GM12878 (cell line): Measurements from ENCODE around the gene SLC38A5. TPM values are rescaled to one million over a fixed set of nuclear protein-coding genes. Genes with fewer than 3 reads are reported as not detected.

Experiments
- ATAC-seq: fragments of 200-7000 bp; cut with Tn5 transposase; 3 replicates; pipeline ENCODE4 v1.9.1; 2020; ENCODE audit warnings: mild to moderate bottlenecking, moderate library complexity
- BruUV-seq: library from RNA; stranded (reverse); fragments of 400-500 nt; replicated peaks from 2 replicates; lab custom pipeline; 2021; lab: Mats Ljungman, UMichigan
- CTCF ChIA-PET: fragments of 300-600 bp; sonication (Branson Sonifier 250); formaldehyde crosslinking; extraction: SDS; loops from one replicate; lab custom pipeline; 2021; ENCODE audit warnings: inconsistent platforms; lab: Yijun Ruan, JAX
- POLR2A ChIA-PET: fragments of 350-600 bp; formaldehyde crosslinking; extraction: SDS; loops from one replicate; lab custom pipeline; 2021; ENCODE audit warnings: inconsistent platforms; lab: Charles Lee
- RAD21 ChIA-PET: fragments of 300-600 bp; sonication (Branson Sonifier 250); formaldehyde crosslinking; loops from one replicate; lab custom pipeline; 2023; ENCODE audit warnings: antibody characterized with exemption; ENCODE audit not compliant: unreplicated experiment; lab: Charles Lee
- SMC1A ChIA-PET: fragments of 300-600 bp; sonication (Branson Sonifier 250); formaldehyde crosslinking; loops from one replicate; lab custom pipeline; 2023; ENCODE audit not compliant: unreplicated experiment, uncharacterized antibody; lab: Charles Lee
- DNase-seq: peaks from one replicate; pipeline ENCODE4 v3.0.0-alpha.2; 2011; ENCODE audit warnings: low read depth, low spot score
- FAIRE-seq: peaks from 3 replicates; lab custom pipeline; 2011; peaks lifted over from hg19 to GRCh38; lab: Jason Lieb, UNC
- H2AFZ ChIP-seq: 2 replicates; pipeline ENCODE4 v1.6.0; 2011; ENCODE audit warnings: low read depth, low read length, control low read depth; ENCODE audit not compliant: control insufficient read depth
- H3K27ac ChIP-seq: 2 replicates; pipeline ENCODE4 v1.5.1; 2011; ENCODE audit warnings: control low read depth; ENCODE audit not compliant: control insufficient read depth, insufficient read depth
- H3K27me3 ChIP-seq, 2 experiments: replicated peaks in 1 of 2; 2 replicates each; pipeline versions ENCODE4 v1.6.0 to v1.6.1; 2011; ENCODE audit warnings: low read length in 1 of 2; ENCODE audit not compliant: control insufficient read depth in 2 of 2, insufficient read depth in 2 of 2
- H3K36me3 ChIP-seq, 2 experiments: 2 replicates each; pipeline ENCODE4 v1.5.1; 2011; ENCODE audit warnings: low read length in 1 of 2; ENCODE audit not compliant: control insufficient read depth in 2 of 2, insufficient read depth in 2 of 2
- H3K4me1 ChIP-seq: 2 replicates; pipeline ENCODE4 v1.6.1; 2011; ENCODE audit warnings: mild to moderate bottlenecking, low read length, moderate library complexity, mixed read lengths; ENCODE audit not compliant: control insufficient read depth, insufficient read depth
- H3K4me2 ChIP-seq: 2 replicates; pipeline ENCODE4 v1.6.0; 2011; ENCODE audit warnings: control low read depth; ENCODE audit not compliant: control insufficient read depth, insufficient read depth
- H3K4me3 ChIP-seq: fragments of 200-600 bp; sonication (generic); 2 replicates; pipeline ENCODE4 v1.5.1; 2016
- H3K79me2 ChIP-seq: 2 replicates; pipeline ENCODE4 v1.6.0; 2011; ENCODE audit warnings: low read length; ENCODE audit not compliant: control insufficient read depth, insufficient read depth
- H3K9ac ChIP-seq: 2 replicates; pipeline ENCODE4 v1.8.0; 2011; ENCODE audit warnings: low read length, control low read depth, mixed read lengths; ENCODE audit not compliant: control insufficient read depth, insufficient read depth
- H3K9me3 ChIP-seq: replicated peaks from 3 replicates; pipeline ENCODE4 v1.5.1; 2011; ENCODE audit warnings: mild to moderate bottlenecking, low read length; ENCODE audit not compliant: control insufficient read depth, insufficient read depth
- H4K20me1 ChIP-seq: 2 replicates; pipeline ENCODE4 v1.6.0; 2011; ENCODE audit not compliant: control insufficient read depth, insufficient read depth
- CREM ChIP-seq: IDR thresholded peaks from 2 replicates; pipeline ENCODE4 v1.6.1; 2014; ENCODE audit warnings: antibody characterized with exemption, low read depth
- EGR1 ChIP-seq, 2 experiments: IDR thresholded peaks; 1 replicate in 1 of 2; 2 replicates in 1 of 2; pipeline ENCODE4 v1.6.1; 2011 to 2012; ENCODE audit warnings: low read depth in 2 of 2, low read length in 2 of 2, borderline replicate concordance in 1 of 2, mild to moderate bottlenecking in 1 of 2, moderate library complexity in 1 of 2
- HDGF ChIP-seq: fragments of 450-650 bp; IDR thresholded peaks from 2 replicates; pipeline ENCODE4 v1.6.1; 2016; ENCODE audit warnings: antibody characterized with exemption
- LARP7 ChIP-seq: fragments of 450-650 bp; IDR thresholded peaks from 2 replicates; pipeline ENCODE4 v1.6.1; 2017; ENCODE audit warnings: mild to moderate bottlenecking
- MTA2 ChIP-seq: fragments of 450-650 bp; IDR thresholded peaks from 2 replicates; pipeline ENCODE4 v1.6.1; 2016; ENCODE audit warnings: low read depth, mild to moderate bottlenecking, moderate library complexity
- RB1 ChIP-seq: fragments of 450-650 bp; formaldehyde crosslinking; IDR thresholded peaks from 2 replicates; pipeline ENCODE4 v1.6.1; 2017; ENCODE audit warnings: mild to moderate bottlenecking, borderline replicate concordance
- RCOR1 ChIP-seq: conservative IDR thresholded peaks from 2 replicates; pipeline ENCODE4 v1.6.1; 2012; ENCODE audit warnings: low read depth, low read length, improper control_type of control experiment
- SIX5 ChIP-seq: IDR thresholded peaks from 2 replicates; pipeline ENCODE4 v1.6.1; 2011; ENCODE audit warnings: mild to moderate bottlenecking, low read depth, low read length, moderate library complexity; ENCODE audit not compliant: severe bottlenecking
- SUPT20H ChIP-seq: IDR thresholded peaks from 2 replicates; pipeline ENCODE4 v1.6.1; 2011; ENCODE audit warnings: low read depth, mild to moderate bottlenecking, low read length, moderate library complexity, borderline replicate concordance; ENCODE audit not compliant: control insufficient read depth
- SUZ12 ChIP-seq: fragments of 200-600 bp; sonication (generic); IDR thresholded peaks from one replicate; pipeline ENCODE4 v1.6.1; 2018; ENCODE audit warnings: antibody characterized with exemption, mild to moderate bottlenecking; ENCODE audit not compliant: unreplicated experiment
- TARDBP ChIP-seq: IDR thresholded peaks from 2 replicates; pipeline ENCODE4 v1.6.1; 2016; ENCODE audit warnings: borderline replicate concordance
- ZBTB33 ChIP-seq: fragments of 450-650 bp; IDR thresholded peaks from 2 replicates; pipeline ENCODE4 v1.6.1; 2017; ENCODE audit warnings: mild to moderate bottlenecking
- ZNF217 ChIP-seq: fragments of 450-650 bp; IDR thresholded peaks from 2 replicates; pipeline ENCODE4 v1.6.1; 2017; ENCODE audit warnings: antibody characterized with exemption, mild to moderate bottlenecking
- ZNF384 ChIP-seq: IDR thresholded peaks from 2 replicates; pipeline ENCODE4 v1.6.1; 2012; ENCODE audit warnings: low read depth, mild to moderate bottlenecking, low read length, improper control_type of control experiment, borderline replicate concordance
- ZNF592 ChIP-seq: fragments of 450-650 bp; IDR thresholded peaks from 2 replicates; pipeline ENCODE4 v1.6.1; 2017; ENCODE audit warnings: mild to moderate bottlenecking, moderate library complexity
- ZNF622 ChIP-seq: fragments of 450-650 bp; IDR thresholded peaks from 2 replicates; pipeline ENCODE4 v1.6.1; 2017; ENCODE audit warnings: mild to moderate bottlenecking, inconsistent platforms
- WGBS: methylation state at CpG from one replicate; pipeline ENCODE4 v1.1.6; 2016; ENCODE audit warnings: low lambda C conversion rate; ENCODE audit not compliant: insufficient replicate concordance, insufficient coverage; ENCODE audit errors: missing lambda C conversion rate; 5-methylcytosine and 5-hydroxymethylcytosine counted together
- in situ Hi-C: fragments of 300-500 bp; cut with MboI; formaldehyde crosslinking; loops from 9 replicates; pipeline ENCODE4 v1.14.3; 2018; ENCODE audit warnings: mixed read lengths
- intact Hi-C: fragments of 100-400 bp; cut with micrococcal nuclease; formaldehyde crosslinking; loops from one replicate; pipeline ENCODE4 v1.14.2; 2022; ENCODE audit not compliant: unreplicated experiment
- polyA plus RNA-seq, 11 experiments: library from polyadenylated mRNA; depleted of rRNA in 4 of 11; unstranded in 6 of 11; stranded (reverse) in 5 of 11; fragments of >200 nt; fragmentation: Nextera tagmentation in 4 of 11; fragmentation: Illumina TruSeq in 1 of 11; extraction: Ambion mirVana in 4 of 11; extraction: Trizol in 1 of 11; gene quantifications; 1 replicate in 1 of 11; 2 replicates in 10 of 11; pipeline versions ENCODE4 v1.2.1 to v1.2.3, GENCODE V29; 2011 to 2016; ENCODE audit warnings: inconsistent platforms in 2 of 11, missing spikeins in 2 of 11, low read depth in 1 of 11
- total RNA-seq, 4 experiments: library from RNA; depleted of rRNA in 3 of 4; stranded (reverse); fragments of >200 nt in 3 of 4; fragmentation: Illumina TruSeq in 1 of 4; extraction: Trizol in 1 of 4; gene quantifications; 2 replicates each; pipeline versions ENCODE4 v1.2.1 to v1.2.3, GENCODE V29; 2013 to 2021

The SLC38A5 gene
- total and polyA plus RNA-seq, 10 of the 15 experiments (the other 5 are each of a cell fraction or from before 2014, with no cell fraction given), result 4.2 to 108 (median 70.6) TPM

- peaks cover 27% of the 10 kb centered on the region for H3K79me2 ChIP-seq
- BruUV-seq, result TSS peak; percentile 18
- in situ Hi-C loops (no loop called here), intact Hi-C loops (no loop called here)
- no peak overlapping the region for H3K4me3 ChIP-seq
- DNase-seq (no peak), FAIRE-seq (no peak), ATAC-seq (no peak)
- no peak overlapping the region for H3K4me2 ChIP-seq
- RAD21 ChIA-PET, result no interaction called here
- TF ChIP-seq ZNF622 (no peak), SUZ12 (no peak), LARP7 (no peak), ZNF592 (no peak), MTA2 (no peak), ZNF217 (no peak), ZBTB33 (no peak), SIX5 (no peak), RCOR1 (no peak), CREM (no peak), TARDBP (no peak), EGR1 (IDR thresholded peaks at IDR 0.05; ENCODE audit: borderline replicate concordance in 1 of 2, low read depth in 2 of 2, low read length in 2 of 2) (no peak), SUPT20H (no peak), ZNF384 (no peak), HDGF (no peak), RB1 (no peak)
- no peaks in the 10 kb centered on the region for H3K27me3 ChIP-seq
- no peak overlapping the region for H3K27ac ChIP-seq
- WGBS, result 61% methylated on average over 3 of the region's 3 CpGs
- POLR2A ChIA-PET, result no interaction called here
- CTCF ChIA-PET, result no interaction called here
- H3K9me3 ChIP-seq, result no peaks in the 10 kb centered on the region
- H4K20me1 ChIP-seq, result no peaks in the 10 kb centered on the region
- no peaks in the 10 kb centered on the region for H3K4me1 ChIP-seq
- SMC1A ChIA-PET, result no interaction called here
- no peak overlapping the region for H3K9ac ChIP-seq
- H2AFZ ChIP-seq, result no peak overlapping the region
- peaks cover 0 to 2% of the 10 kb centered on the region in 2 experiments; a peak in 2 of 4 replicates for H3K36me3 ChIP-seq
Measured at GRCh38 chrX:48480142-48480541, 10.1 kb upstream of the SLC38A5 start.
